ENCODE data around the gene RBP7.
"Not testable (repeated sequence)": the region's sequence is repeated elsewhere in the genome, so short reads cannot be mapped to it uniquely, and the experiment has no call there.

Gene RBP7

DNA sequence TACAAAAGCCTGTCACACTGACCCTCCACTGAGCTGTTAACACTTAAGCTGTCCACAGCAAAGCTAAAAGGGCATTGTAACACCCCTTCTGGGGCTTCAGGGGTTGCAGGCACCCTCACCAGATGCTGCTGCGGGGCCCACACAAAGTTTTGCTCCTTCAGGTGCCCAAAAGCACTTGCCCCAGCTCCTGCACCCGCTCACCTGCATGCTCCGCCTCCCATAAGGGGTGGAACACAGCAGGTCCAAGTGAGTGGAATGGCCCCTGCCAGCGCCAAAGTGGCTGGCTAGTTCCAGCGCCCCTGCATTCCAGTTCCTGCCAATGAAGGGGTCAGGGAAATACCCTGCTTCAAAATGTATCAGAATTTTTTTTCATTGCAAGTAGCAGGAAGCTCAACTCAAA lies 7.3 kb upstream of the RBP7 start:
- no peak for TF ChIP-seq CTCF (IDR thresholded peaks at IDR 0.05; ENCODE audit: insufficient read depth, low read depth, low read length, missing control alignments)
- DNase-seq (ENCODE audit: low read depth) = no peak
- H3K4me3 ChIP-seq (ENCODE audit: low read length) = no peak overlapping the region

DNA sequence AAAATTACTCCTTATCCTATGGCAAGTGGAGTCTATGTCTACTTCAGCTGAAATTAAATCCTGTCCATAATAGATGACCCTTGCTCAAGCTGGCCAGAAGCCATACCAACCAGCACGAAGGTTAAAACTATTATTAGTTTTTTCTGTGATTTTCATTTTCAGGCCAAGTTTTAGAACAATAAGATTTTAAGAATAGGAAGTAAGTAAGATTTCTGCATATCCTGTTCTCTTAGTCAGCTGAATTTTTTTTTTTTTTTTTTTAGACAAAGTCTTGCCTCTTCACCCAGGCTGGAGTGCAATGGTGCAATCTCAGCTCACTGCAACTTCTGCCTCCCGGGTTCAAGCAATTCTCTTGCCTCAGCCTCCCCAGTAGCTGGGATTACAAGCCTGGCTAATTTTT lies 6.1 kb upstream of the RBP7 start:
- no peak overlapping the region for H3K4me3 ChIP-seq (ENCODE audit: low read length)
- DNase-seq (ENCODE audit: low read depth) = no peak
- no peak for TF ChIP-seq CTCF (IDR thresholded peaks at IDR 0.05; ENCODE audit: insufficient read depth, low read depth, low read length, missing control alignments)

DNA sequence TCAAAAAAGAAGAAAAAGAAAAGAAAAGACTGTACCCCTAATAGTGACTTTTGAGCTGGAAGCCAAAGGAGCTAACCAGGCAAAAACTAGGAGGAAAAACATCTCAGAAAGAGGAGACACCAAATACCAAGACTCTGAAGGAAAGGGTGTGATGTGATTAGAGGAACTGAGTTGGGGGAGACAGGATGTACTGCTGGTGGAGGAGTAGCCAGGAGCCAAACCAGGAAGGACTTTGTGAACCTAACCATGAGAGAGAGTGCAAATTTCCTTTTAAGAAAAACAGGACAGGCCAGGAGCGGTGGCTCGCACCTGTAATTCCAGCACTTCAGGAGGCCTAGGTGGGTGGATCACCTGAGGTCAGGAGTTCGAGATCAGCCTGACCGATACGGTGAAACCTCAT lies 4.1 kb upstream of the RBP7 start:
- H3K4me3 ChIP-seq (ENCODE audit: low read length) = no peak overlapping the region

GRCh38 chr1:9993561-9994075 lies 3.4 kb upstream of the RBP7 start:
- DNase-seq (ENCODE audit: low read depth) = no peak
- H3K4me3 ChIP-seq (ENCODE audit: low read length) = no peak overlapping the region
- TF ChIP-seq CTCF (IDR thresholded peaks at IDR 0.05; ENCODE audit: insufficient read depth, low read depth, low read length, missing control alignments) = no peak

More for the DNA sequence above, 4.1 kb upstream of the RBP7 start:
- TF ChIP-seq CTCF (IDR thresholded peaks at IDR 0.05; ENCODE audit: insufficient read depth, low read depth, low read length, missing control alignments) = no peak
- DNase-seq (ENCODE audit: low read depth) = no peak

- TF ChIP-seq CTCF (IDR thresholded peaks at IDR 0.05; ENCODE audit: insufficient read depth, low read depth, low read length, missing control alignments) = no peak
- no peak for DNase-seq (ENCODE audit: low read depth)
- H3K4me3 ChIP-seq (ENCODE audit: low read length) = no peak overlapping the region
Observed at GRCh38 chr1:10001016-10001665, 4.1 kb downstream of the RBP7 start.

GRCh38 chr1:10005248-10005647 lies 8.2 kb downstream of the RBP7 start:
- not testable (repeated sequence) for H3K4me3 ChIP-seq (ENCODE audit: low read length); DNase-seq (ENCODE audit: low read depth)

- no peak overlapping the region for H3K4me3 ChIP-seq (ENCODE audit: low read length)
- no peak for DNase-seq (ENCODE audit: low read depth)
- no peak for TF ChIP-seq CTCF (IDR thresholded peaks at IDR 0.05; ENCODE audit: insufficient read depth, low read depth, low read length, missing control alignments)
Observed at GRCh38 chr1:10007169-10007568, 10.1 kb downstream of the RBP7 start.

Measured in epithelial cell of esophagus (primary cell).